IMR-90 (cell line): ENCODE data around the gene RHBDD1. TPM values are rescaled to one million over a fixed set of nuclear protein-coding genes. Genes with fewer than 3 reads are reported as not detected.
A peak's percentile ranks its signal among the peaks of the same experiment; 100 is the strongest.

Experiments
- ATAC-seq: fragments of 200-7000 bp; cut with Tn5 transposase; 2 replicates; pipeline ENCODE4 v1.9.1; 2020; ENCODE audit warnings: low read depth, mild to moderate bottlenecking, moderate library complexity
- BruUV-seq: library from RNA; stranded (reverse); fragments of 400-500 nt; replicated peaks from 2 replicates; lab custom pipeline; 2021; lab: Mats Ljungman, UMichigan
- CTCF ChIA-PET: fragments of 300-600 bp; formaldehyde crosslinking; extraction: SDS; loops from one replicate; lab custom pipeline; 2021; ENCODE audit warnings: antibody characterized with exemption; lab: Yijun Ruan, JAX
- POLR2A ChIA-PET: fragments of 300-600 bp; sonication (Branson Sonifier 250); formaldehyde crosslinking; loops from one replicate; lab custom pipeline; 2022; ENCODE audit warnings: antibody characterized with exemption; ENCODE audit not compliant: unreplicated experiment; lab: Charles Lee
- DNase-seq: peaks from one replicate; pipeline ENCODE4 v3.0.0; 2013
- H2AFZ ChIP-seq: replicated peaks from 2 replicates; pipeline ENCODE3; 2013; ENCODE audit warnings: low read length, mild to moderate bottlenecking; ENCODE audit not compliant: poor library complexity
- H2AK5ac ChIP-seq: 2 replicates; pipeline ENCODE4 v1.6.1; 2013; ENCODE audit warnings: low read depth, low read length, inconsistent platforms
- H2AK9ac ChIP-seq: replicated peaks from 2 replicates; pipeline ENCODE3; 2013; ENCODE audit warnings: mild to moderate bottlenecking, low read depth, low read length, moderate library complexity; ENCODE audit not compliant: poor library complexity
- H2BK120ac ChIP-seq: 2 replicates; pipeline ENCODE4 v1.6.1; 2013; ENCODE audit warnings: low read depth, low read length, inconsistent platforms
- H2BK15ac ChIP-seq: 3 replicates; pipeline ENCODE4 v1.6.1; 2013; ENCODE audit warnings: low read depth, low read length, inconsistent platforms
- H2BK20ac ChIP-seq: 2 replicates; pipeline ENCODE4 v1.6.1; 2013; ENCODE audit warnings: low read depth, mild to moderate bottlenecking, inconsistent platforms, low read length, moderate library complexity
- H2BK5ac ChIP-seq: 2 replicates; pipeline ENCODE4 v1.6.1; 2013; ENCODE audit warnings: mild to moderate bottlenecking, low read depth, low read length, inconsistent platforms; ENCODE audit not compliant: poor library complexity, severe bottlenecking
- H3K14ac ChIP-seq: replicated peaks from 2 replicates; pipeline ENCODE4 v1.6.1; 2013; ENCODE audit warnings: low read depth, low read length, inconsistent platforms
- H3K18ac ChIP-seq: 2 replicates; pipeline ENCODE4 v1.6.1; 2013; ENCODE audit warnings: low read depth, low read length, control low read depth
- H3K23ac ChIP-seq: 2 replicates; pipeline ENCODE4 v1.6.1; 2013; ENCODE audit warnings: low read depth, low read length, inconsistent platforms
- H3K27ac ChIP-seq: 2 replicates; pipeline ENCODE4 v1.5.1; 2013; ENCODE audit warnings: mild to moderate bottlenecking, control low read depth, low read length; ENCODE audit not compliant: insufficient read depth
- H3K27me3 ChIP-seq: 2 replicates; pipeline ENCODE4 v1.6.1; 2013; ENCODE audit warnings: low read length; ENCODE audit not compliant: control insufficient read depth, insufficient read depth
- H3K36me3 ChIP-seq: 2 replicates; pipeline ENCODE4 v1.6.1; 2013; ENCODE audit warnings: low read length, mixed read lengths; ENCODE audit not compliant: control insufficient read depth, insufficient read depth
- H3K4ac ChIP-seq: 2 replicates; pipeline ENCODE4 v1.6.1; 2013; ENCODE audit warnings: low read depth, low read length, inconsistent platforms
- H3K4me1 ChIP-seq: 2 replicates; pipeline ENCODE4 v1.6.1; 2013; ENCODE audit warnings: low read length, mixed read lengths; ENCODE audit not compliant: control insufficient read depth, insufficient read depth
- H3K4me2 ChIP-seq: 2 replicates; pipeline ENCODE4 v1.6.1; 2013; ENCODE audit warnings: low read depth, mild to moderate bottlenecking, control low read depth, low read length, moderate library complexity
- H3K4me3 ChIP-seq: 2 replicates; pipeline ENCODE4 v1.5.1; 2013; ENCODE audit warnings: low read depth, mild to moderate bottlenecking, control low read depth, low read length, moderate library complexity; ENCODE audit not compliant: insufficient read depth
- H3K56ac ChIP-seq: 2 replicates; pipeline ENCODE4 v1.6.1; 2013; ENCODE audit warnings: low read length, inconsistent platforms; ENCODE audit not compliant: insufficient read depth; ENCODE audit errors: extremely low read depth
- H3K79me1 ChIP-seq, 2 experiments: 2 replicates each; pipeline ENCODE4 v1.6.1; 2013; ENCODE audit warnings: low read length in 2 of 2, inconsistent platforms in 1 of 2, low read depth in 1 of 2
- H3K9ac ChIP-seq: 2 replicates; pipeline ENCODE4 v1.6.1; 2013; ENCODE audit warnings: low read depth, low read length, control low read depth
- H3K9me1 ChIP-seq: 2 replicates; pipeline ENCODE4 v1.6.1; 2013; ENCODE audit warnings: low read length, inconsistent platforms; ENCODE audit not compliant: insufficient read depth
- H3K9me3 ChIP-seq: 2 replicates; pipeline ENCODE4 v1.6.1; 2013; ENCODE audit warnings: low read length; ENCODE audit not compliant: control insufficient read depth, insufficient read depth
- H4K20me1 ChIP-seq: 2 replicates; pipeline ENCODE4 v1.6.1; 2013; ENCODE audit warnings: low read length, inconsistent platforms; ENCODE audit not compliant: insufficient read depth
- H4K5ac ChIP-seq: 2 replicates; pipeline ENCODE4 v1.6.1; 2013; ENCODE audit warnings: mild to moderate bottlenecking, low read depth, low read length, control low read depth
- H4K8ac ChIP-seq, 2 experiments: 2 replicates each; pipeline ENCODE4 v1.6.1; 2013; ENCODE audit warnings: low read depth in 2 of 2, low read length in 2 of 2, control low read depth in 1 of 2, inconsistent platforms in 1 of 2
- H4K91ac ChIP-seq: 2 replicates; pipeline ENCODE4 v1.6.1; 2013; ENCODE audit warnings: low read depth, low read length, inconsistent platforms; ENCODE audit not compliant: insufficient read depth
- BHLHE40 ChIP-seq: fragments of 150-350 bp; IDR thresholded peaks from 2 replicates; pipeline ENCODE4 v1.6.1; 2016; ENCODE audit warnings: mild to moderate bottlenecking, low read depth, low read length
- ELK1 ChIP-seq: fragments of 150-350 bp; IDR thresholded peaks from 2 replicates; pipeline ENCODE4 v1.6.1; 2016; ENCODE audit warnings: low read depth, mild to moderate bottlenecking, low read length, moderate library complexity, borderline replicate concordance
- MAZ ChIP-seq: IDR thresholded peaks from 2 replicates; pipeline ENCODE4 v1.6.1; 2012; ENCODE audit warnings: low read depth, mild to moderate bottlenecking, low read length, improper control_type of control experiment, moderate library complexity, borderline replicate concordance
- MXI1 ChIP-seq: IDR thresholded peaks from 2 replicates; pipeline ENCODE4 v1.6.1; 2012; ENCODE audit warnings: low read depth, mild to moderate bottlenecking, low read length, moderate library complexity, borderline replicate concordance
- POLR2A ChIP-seq: IDR thresholded peaks from 2 replicates; pipeline ENCODE4 v1.6.1; 2012; ENCODE audit warnings: mild to moderate bottlenecking, low read depth, low read length
- WGBS, 2 experiments: methylation state at CpG; one replicate each; pipeline versions ENCODE4 v1.1.5 to v1.1.7; 2013; ENCODE audit warnings: missing lambda C conversion rate in 2 of 2; ENCODE audit not compliant: insufficient read length in 1 of 2; ENCODE audit errors: extremely low coverage in 2 of 2; 5-methylcytosine and 5-hydroxymethylcytosine counted together
- dilution Hi-C: fragments of 300-500 bp; cut with HindIII; formaldehyde crosslinking; loops from one replicate; pipeline ENCODE4 v1.14.3; 2018; ENCODE audit warnings: low sequenced_read_pairs; ENCODE audit not compliant: unreplicated experiment
- in situ Hi-C: fragments of 300-500 bp; cut with MboI; formaldehyde crosslinking; loops from 3 replicates; pipeline ENCODE4 v1.14.3; 2019; ENCODE audit warnings: low sequenced_read_pairs, inconsistent platforms, mixed read lengths
- intact Hi-C: fragments of 100-400 bp; cut with micrococcal nuclease; formaldehyde crosslinking; loops from 2 replicates; pipeline ENCODE4 v1.10.0; 2022
- polyA plus RNA-seq, 3 experiments: library from polyadenylated mRNA; depleted of rRNA; stranded (reverse); fragments of >200 nt; gene quantifications; 2 replicates each; pipeline ENCODE4 v1.2.3, GENCODE V29; 2012; ENCODE audit warnings: low replicate concordance in 1 of 3
- total RNA-seq: library from RNA; depleted of rRNA; stranded (reverse); fragments of >200 nt; gene quantifications from 2 replicates; pipeline ENCODE4 v1.2.3, GENCODE V29; 2012

Gene RHBDD1
- total and polyA plus RNA-seq, 2 of the 4 experiments (the other 2 are of a cell fraction), result 9.7 to 14.0 TPM

GRCh38 chr2:226797289-226797988 lies 38.4 kb upstream of the RHBDD1 start:
- BruUV-seq, result no TSS peak
- 2% methylated on average over 11 of the region's 50 CpGs; no CpG with 5 or more reads in 1 of the 2 experiments for WGBS, 2 experiments

More at GRCh38 chr2:226797289-226797988, 38.4 kb upstream of the RHBDD1 start:
- Histone ChIP-seq H4K5ac (peak overlapping the region; percentile 75), H4K20me1 (peaks cover 17% of the 10 kb centered on the region), H2BK5ac (peak overlapping the region; percentile 99), H3K27ac (peak overlapping the region; percentile 97), H3K4me1 (peaks cover 2% of the 10 kb centered on the region; the same call in 1 of the 2 replicates), H3K56ac (peak overlapping the region; percentile 91), H2AFZ (peak overlapping the region; percentile 82), H3K4me3 (peak overlapping the region; percentile 78), H3K9me1 (no peaks in the 10 kb centered on the region), H3K9ac (peak overlapping the region; percentile 92), H2BK20ac (peak overlapping the region; percentile 82), H4K8ac (peak overlapping the region; percentile 82 to 94), H3K79me1 (peaks cover 4 to 11% of the 10 kb centered on the region in 2 experiments), H3K23ac (peak overlapping the region; percentile 97), H3K18ac (peak overlapping the region; percentile 80), H3K27me3 (no peaks in the 10 kb centered on the region), H3K4ac (peak overlapping the region; percentile 89), H2AK9ac (peak overlapping the region; percentile 98), H4K91ac (peak overlapping the region; percentile 91), H3K36me3 (peaks cover 45% of the 10 kb centered on the region), H3K14ac (peak overlapping the region; percentile 99), H2BK120ac (peak overlapping the region; percentile 86), H3K9me3 (no peaks in the 10 kb centered on the region), H3K4me2 (peak overlapping the region; percentile 85), H2AK5ac (peak overlapping the region; percentile 28), H2BK15ac (peak overlapping the region; percentile 72; the same call in 2 of the 3 replicates)
- DNase-seq, result peak; percentile 75
- ATAC-seq, result peak; percentile 22
- intact Hi-C loops, result loop anchor here (1.0 to 10.0 kb wide), 6 partner anchors 71 to 1127 kb away; no protein-coding TSS in a partner anchor
- CTCF ChIA-PET, result interaction anchor here (0.6 to 1.1 kb wide), 4 partner anchors 42 to 1128 kb away, joined by 3 read pairs; no protein-coding TSS in a partner anchor
- dilution Hi-C loops, result no loop called here
- POLR2A ChIA-PET, result interaction anchor here (0.9 to 1.4 kb wide), 3 partner anchors 42 to 370 kb away, joined by 3 to 4 read pairs (median 3); no protein-coding TSS in a partner anchor
- no peak for TF ChIP-seq ELK1
- TF ChIP-seq MAZ, result 0 out of 2 replicates have a peak, but pooled peaks have one; percentile 5
- peak; percentile 48; the same call in 1 of the 2 replicates for TF ChIP-seq BHLHE40
- TF ChIP-seq POLR2A, result 0 out of 2 replicates have a peak, but pooled peaks have one; percentile 30
- peak; percentile 43; the same call in 1 of the 2 replicates for TF ChIP-seq MXI1
- in situ Hi-C loops, result loop anchor here (5.0 to 25.0 kb wide), 6 partner anchors 143 to 1685 kb away; no protein-coding TSS in a partner anchor
